GM18868 (cell line): ENCODE results near the gene TMEM269.

Experiments used
- ATAC-seq: cut with Tn5 transposase; IDR thresholded peaks from one replicate; pipeline ENCODE4 v1.9.1; 2021; ENCODE audit warnings: mild to moderate bottlenecking, moderate library complexity; ENCODE audit not compliant: unreplicated experiment

TMEM269 gene

DNA sequence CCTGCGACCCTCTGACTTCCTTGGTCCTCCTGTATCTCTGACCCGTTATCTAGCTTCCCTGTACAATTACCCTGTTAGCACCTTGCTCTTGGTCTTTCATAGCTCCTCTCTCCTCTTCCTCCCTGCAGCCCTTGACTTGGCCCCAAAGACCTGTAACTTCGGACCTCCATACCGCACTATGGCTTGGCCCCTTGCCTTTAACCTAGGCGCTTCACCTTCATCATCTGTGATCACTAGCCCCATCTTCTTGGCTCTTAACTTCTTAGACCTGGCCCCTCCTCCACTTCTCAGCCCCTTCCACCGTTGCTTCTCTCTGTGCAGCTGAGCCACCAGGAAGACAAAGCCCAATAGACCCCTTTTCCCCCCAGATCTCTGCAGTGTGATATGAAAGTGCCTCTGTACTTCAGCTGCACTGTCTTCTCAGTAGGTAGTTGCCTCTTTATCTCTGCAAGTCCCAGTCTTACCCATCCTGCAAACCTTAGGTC, 62.4 kb downstream of the TMEM269 start:
- no peak for ATAC-seq

- no peak for ATAC-seq
These were observed 63.1 kb downstream of the TMEM269 start for GRCh38 chr1:42847721-42848460.

DNA sequence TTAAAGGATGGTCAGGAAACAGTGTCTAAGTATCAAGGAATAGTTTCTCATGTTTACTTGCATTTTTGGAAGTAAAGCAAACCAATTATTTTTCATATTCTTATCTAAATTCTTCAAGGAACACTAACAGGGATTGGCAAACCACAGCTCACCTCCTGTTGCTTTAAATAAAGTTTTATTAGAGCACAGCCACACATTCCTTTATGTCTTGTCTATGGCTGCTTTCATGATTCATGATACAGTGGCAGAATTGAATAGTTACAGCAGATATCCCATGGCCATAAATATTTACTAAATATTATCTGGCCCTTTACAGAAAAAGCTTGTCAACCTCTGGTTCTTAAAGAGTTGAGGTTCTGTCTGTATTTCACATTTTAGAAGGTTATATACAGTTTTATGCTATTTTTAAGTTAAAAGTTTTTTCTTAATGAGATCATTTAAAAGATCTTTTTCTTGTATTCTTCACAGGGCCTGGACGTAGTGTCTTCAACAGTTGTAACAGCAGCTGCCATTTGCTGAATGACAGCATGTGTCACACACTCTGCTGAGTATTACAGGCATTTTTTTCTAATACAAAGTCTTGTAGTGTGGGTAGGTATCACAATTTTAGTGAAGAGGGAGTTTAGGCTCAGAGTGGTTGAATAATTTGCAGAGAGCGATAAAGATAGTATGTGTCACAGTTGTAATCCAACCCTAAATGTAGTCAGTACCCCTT, 64.2 kb downstream of the TMEM269 start:
- no peak for ATAC-seq

- no peak for ATAC-seq
These were observed 65.2 kb downstream of the TMEM269 start for GRCh38 chr1:42849944-42850343.
